DLD1 (cell line): ENCODE results near the gene BBS1.

Experiments
- in situ Hi-C: cut with HindIII; loops from 2 replicates; pipeline ENCODE4 v1.10.0; 2017; ENCODE audit warnings: low sequenced_read_pairs

BBS1 gene

DNA sequence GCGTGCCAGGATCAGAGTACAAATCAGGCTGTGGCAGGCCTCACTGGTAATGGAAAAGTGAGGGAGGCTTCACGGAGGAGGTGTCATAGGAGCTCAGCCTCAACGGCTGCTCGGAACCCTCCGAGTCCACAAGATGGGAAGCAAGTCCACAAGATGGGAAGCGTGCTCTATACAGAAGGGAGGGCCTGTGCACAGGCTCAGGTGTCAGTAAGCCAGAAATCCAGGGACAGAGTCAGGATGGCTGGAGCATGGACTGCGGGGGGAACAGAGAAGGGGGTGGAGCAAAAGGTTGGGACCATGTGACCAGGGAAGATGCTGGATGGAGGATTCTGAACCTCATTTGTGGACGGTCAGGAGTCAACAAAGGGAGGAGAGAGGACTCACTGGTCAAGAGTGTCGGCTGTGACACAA, 33.6 kb upstream of the BBS1 start:
- in situ Hi-C loops = no loop called here

GRCh38 chr11:66477263-66478201, 32.9 kb upstream of the BBS1 start:
- in situ Hi-C loops = no loop called here

- in situ Hi-C loops = no loop called here
These were observed 31.6 kb upstream of the BBS1 start for GRCh38 chr11:66478729-66479393.

GRCh38 chr11:66479394-66480116, 30.9 kb upstream of the BBS1 start:
- in situ Hi-C loops = no loop called here

DNA sequence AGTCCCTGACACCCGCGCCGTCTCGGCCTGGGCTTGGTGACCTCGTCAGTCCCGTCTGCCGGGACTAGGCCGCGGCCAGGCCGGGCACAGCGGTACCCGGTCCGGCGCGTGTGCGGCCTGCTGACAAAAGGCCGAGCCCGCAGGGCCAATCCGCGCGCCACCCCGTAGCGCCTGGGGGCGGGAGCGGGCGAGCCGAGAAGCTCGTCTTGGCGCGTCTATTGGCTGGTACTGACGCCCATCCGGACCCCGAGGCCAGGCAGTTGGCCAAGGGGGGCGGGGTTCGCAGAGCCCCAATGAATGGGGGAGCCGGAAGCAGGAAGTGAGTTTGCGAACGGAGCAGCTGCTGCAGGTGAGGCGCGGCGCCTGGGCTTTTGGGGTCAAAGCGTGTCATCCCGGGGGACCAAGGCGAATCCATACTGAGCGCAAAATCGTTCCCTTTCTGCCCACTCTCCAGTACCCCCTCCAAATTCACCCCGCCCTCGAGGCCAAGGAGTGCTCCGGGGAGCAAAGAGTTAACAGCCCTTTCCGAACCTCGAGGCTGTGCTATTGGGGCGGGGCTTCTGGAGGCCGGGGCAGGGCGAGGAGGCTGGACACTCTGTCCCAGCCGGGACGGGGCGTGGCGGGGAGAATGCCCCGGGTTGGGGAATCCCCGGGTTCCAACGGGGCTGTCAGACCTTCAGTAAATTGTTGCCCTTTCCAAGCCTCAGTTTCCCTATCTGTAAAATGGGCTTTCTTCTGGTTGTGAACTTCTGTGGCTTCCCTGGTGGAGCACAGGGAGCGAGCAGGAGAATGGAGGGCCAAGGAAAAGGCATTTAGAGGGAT, 30.1 kb upstream of the BBS1 start, which contains the start of gene DPP3:
Gene DPP3, plus strand, starts transcription at position 318 of the 822 bp plus-strand sequence. CDS start 1,767 bp downstream, outside the sequence.
- in situ Hi-C loops = no loop called here

DNA sequence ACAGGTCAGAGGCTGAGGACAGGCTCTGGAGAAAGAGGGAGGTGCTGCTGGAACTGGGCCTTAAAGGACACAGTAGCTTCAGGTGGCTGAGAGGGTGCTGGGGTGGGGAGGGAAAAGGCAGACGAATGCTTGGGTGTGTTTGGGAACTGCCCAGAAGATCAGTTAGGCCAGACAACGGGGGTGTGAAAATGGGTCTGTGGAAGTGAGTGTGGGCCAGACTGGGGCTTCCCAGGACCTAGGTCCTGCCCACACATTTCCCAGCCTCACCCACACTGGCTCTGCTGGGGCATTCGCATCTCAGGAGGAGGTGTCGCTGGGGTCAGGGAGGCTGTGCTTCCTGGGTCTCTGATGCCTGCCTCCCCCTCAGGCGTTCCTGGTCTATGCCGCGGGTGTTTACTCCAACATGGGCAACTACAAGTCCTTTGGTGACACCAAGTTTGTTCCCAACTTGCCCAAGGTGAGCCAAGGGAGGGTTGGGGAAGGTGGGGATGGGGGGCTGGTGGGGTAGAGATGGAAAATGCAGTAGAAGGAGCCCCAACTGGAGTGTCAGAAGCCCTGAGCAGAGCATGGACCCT, 25.5 kb upstream of the BBS1 start:
- in situ Hi-C loops = no loop called here

- in situ Hi-C loops = no loop called here
These were observed 21.5 kb upstream of the BBS1 start for GRCh38 chr11:66488957-66489356.

- in situ Hi-C loops = no loop called here
These were observed 20.8 kb upstream of the BBS1 start for GRCh38 chr11:66489636-66490035.

DNA sequence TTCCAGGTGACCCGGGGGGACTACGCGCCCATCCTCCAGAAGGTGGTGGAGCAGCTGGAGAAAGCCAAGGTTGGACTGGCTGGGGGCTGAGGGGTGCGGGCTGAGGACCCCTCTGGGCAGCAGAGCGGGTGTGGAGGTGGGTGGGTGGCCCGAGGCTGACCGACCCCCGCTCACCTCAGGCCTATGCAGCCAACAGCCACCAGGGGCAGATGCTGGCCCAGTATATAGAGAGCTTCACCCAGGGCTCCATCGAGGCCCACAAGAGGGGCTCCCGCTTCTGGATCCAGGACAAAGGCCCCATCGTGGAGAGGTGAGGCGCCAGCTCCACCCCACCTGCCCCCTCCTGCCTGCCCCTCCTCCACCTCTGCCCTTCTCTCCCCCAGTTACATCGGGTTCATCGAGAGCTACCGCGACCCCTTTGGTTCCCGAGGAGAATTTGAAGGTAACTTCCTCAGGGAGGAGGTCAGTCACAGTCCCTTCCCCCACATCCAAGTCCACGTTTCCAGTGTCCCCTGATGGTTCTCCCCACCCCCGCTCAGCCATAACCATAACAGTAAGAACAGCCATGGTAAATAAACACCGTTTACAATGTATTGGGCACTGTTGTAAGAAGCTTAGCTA, 19.0 kb upstream of the BBS1 start:
- in situ Hi-C loops = no loop called here

GRCh38 chr11:66492161-66492865, 18.1 kb upstream of the BBS1 start:
- in situ Hi-C loops = no loop called here

- in situ Hi-C loops = no loop called here
These were observed 17.3 kb upstream of the BBS1 start for GRCh38 chr11:66493130-66493529.

GRCh38 chr11:66494458-66494857, 16.0 kb upstream of the BBS1 start:
- in situ Hi-C loops = no loop called here

DNA sequence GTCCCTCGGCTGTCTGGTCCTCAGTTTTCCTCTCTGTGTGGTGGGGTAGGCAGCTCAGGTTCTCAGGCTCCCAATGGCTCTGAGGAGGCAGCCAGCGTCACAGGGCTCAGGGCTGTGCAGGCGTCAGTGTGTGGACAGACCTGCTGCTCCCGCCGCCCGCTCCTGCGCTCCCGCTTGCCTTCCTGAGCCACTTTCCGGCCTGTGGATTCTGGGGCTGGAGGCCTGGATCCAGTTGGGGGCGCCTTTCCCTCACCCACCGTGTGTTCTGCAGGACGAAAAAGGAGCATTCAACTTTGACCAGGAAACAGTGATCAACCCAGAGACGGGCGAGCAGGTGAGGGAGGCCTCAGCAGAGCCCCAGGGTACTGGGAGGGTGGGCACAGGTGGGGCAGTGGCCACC, 15.5 kb upstream of the BBS1 start:
- in situ Hi-C loops = no loop called here

DNA sequence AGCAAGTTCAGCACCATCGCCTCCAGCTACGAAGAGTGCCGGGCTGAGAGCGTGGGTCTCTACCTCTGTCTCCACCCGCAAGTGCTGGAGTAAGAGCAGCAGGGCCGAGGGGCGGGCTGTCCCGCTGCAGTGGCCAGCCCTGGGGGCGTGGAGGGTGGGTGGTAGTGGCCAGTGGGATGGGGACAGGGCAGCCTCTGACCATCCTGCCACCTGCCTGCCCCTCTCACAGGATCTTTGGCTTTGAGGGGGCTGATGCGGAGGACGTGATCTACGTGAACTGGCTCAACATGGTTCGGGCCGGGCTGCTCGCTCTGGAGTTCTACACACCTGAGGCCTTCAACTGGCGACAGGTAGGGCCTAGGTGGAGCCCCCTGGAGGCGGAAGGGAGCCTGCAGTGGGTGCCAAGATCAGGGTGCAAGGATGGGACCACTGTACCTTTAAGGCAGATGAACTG, 15.0 kb upstream of the BBS1 start:
- in situ Hi-C loops = no loop called here

- in situ Hi-C loops = no loop called here
These were observed 13.2 kb upstream of the BBS1 start for GRCh38 chr11:66497206-66497605.

GRCh38 chr11:66498506-66498905, 11.9 kb upstream of the BBS1 start:
- in situ Hi-C loops = no loop called here

DNA sequence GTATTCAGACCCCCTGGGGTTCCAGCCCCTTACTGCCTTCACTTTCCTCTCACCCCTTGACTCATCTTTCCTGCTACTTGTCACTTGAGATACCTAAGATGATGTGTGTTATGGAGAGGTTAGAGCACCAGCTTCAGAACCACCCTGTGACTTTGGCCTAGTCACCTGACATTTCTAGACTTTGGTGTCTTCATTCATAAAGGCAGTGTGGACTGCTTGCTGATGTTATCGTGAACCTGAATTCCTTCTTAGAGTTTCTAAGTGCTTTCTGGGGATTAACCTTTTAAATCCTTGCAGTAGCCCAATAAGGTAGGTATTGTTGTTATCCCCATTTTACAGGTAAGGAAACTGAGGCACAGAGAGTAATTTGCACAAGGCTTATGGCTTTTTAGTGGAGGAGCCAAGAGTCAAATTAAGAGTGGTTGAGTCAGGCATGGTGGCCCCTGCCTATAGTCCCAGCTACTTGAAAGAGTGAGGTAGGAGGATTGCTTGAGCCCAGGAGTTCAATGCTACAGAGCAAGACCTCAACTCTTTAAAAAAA, 5.1 kb upstream of the BBS1 start:
- in situ Hi-C loops = no loop called here

DNA sequence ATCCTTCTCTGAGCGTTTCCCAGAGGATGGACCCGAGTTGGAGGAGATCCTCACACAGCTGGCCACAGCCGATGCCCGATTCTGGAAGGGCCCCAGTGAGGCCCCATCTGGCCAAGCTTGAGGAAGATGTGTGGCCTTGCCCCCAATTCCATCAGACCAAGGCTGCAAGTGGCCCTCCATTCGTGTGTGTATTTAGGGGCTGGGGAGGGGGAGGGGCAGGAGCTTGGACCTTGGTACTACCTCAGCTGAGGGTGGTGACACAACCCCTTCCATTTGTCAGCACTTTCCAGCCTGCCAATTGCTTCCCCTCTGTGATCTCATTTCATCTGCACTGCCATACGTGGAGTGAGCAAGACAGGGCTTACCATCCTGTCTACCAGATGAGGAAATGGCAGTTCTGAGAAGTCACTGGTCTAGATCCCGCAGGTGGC, 1.3 kb upstream of the BBS1 start:
- in situ Hi-C loops = no loop called here

- in situ Hi-C loops = no loop called here
These were observed 530 bp downstream of the BBS1 start for GRCh38 chr11:66510990-66511339.
